NCI-H146 treated with DMSO at 0.1 percent for 48 hours (cell line): ENCODE results near the gene SOCS3.

Source experiments
- DNase-seq: peaks from one replicate; lab custom pipeline; 2025; ENCODE audit not compliant: unreplicated experiment; lab: John Stamatoyannopoulos, UW

SOCS3 gene

GRCh38 chr17:78391051-78391431 lies 31.2 kb upstream of the SOCS3 start:
- no peak for DNase-seq

DNA sequence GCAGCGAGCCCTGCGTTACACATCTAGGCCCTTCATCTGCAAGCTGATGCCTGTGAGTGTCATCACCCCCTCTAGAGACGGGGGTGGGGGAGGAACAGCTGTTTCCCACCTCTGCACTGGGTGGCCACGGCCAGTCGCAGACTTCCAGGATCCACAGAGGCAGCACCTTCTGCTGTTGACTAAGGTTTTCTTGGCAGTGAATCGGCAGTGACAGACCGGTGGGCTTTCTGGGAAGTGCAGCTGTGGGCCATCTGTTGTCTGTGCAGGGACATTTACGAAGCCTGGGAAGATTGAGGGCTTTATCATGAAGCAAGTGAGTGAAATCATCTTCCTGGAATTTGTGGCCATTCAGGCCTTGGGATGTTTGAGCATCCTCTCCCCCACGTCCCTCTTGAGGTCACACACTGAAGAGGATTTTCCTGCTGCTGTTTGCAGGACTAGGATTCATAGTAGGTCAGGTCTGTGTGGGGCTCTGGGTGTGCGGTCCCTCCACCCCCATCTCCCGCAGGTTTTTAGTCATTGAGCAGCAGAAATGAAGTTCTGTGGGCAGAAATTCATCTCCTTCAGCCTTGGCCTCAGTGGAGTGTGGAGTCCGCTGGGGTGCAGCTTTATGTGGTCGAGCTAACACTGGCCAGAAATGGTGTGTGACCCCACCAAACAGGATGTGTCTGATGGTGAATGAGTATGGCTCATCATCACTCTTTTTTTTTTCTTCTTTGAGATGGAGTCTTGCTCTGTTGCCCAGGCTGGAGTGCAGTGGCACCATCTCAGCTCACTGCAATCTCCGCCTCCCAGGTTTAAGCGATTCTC lies 30.6 kb upstream of the SOCS3 start:
- no peak for DNase-seq

DNA sequence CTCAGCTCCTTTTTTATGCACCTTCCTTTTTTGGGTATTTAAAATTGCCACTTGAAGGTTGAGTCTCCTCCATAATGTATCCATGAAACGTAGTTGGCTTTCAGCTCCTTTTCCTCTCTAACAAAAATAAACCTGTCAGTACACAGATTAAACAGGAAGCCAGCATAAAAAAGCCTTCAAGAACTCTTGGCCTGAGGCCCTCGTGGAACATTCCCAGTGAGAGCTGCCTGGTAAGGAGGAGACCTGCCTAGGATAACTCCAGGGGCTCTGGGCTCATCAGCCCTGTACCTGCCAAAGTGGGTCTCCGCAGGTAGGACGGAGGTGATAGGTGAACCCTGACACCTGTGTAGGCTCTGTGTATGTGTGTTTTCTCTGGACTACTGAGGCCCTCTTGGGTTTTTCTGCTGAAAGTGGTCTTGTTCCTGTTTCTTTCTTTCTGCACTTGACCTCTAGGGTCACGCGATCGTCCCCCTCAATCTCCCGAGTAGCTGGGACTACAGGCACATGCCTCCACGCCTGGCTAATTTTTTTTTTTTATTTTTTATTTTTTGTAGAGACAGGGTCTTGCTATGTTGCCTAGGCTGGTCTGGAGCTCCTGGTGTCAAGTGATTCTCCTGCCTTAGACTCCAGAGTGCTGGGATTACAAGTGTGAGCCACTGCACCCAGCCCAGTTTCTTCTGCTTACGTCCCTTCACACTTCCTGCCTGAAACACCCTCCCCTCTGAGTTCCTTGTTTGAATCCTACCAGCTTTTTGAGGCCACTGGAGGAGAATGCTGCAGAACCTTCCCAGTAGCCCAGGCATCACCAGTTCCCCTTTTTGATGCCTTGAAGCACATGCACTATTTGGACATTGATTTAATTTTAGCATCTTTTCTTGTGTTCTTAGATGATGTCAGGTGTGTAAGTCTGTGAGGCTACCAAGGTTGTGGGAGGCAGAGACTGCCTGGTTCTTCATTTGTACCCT lies 28.4 kb upstream of the SOCS3 start:
- DNase-seq: no peak

- no peak for DNase-seq
Measured at GRCh38 chr17:78384479-78385175, 24.8 kb upstream of the SOCS3 start.

DNA sequence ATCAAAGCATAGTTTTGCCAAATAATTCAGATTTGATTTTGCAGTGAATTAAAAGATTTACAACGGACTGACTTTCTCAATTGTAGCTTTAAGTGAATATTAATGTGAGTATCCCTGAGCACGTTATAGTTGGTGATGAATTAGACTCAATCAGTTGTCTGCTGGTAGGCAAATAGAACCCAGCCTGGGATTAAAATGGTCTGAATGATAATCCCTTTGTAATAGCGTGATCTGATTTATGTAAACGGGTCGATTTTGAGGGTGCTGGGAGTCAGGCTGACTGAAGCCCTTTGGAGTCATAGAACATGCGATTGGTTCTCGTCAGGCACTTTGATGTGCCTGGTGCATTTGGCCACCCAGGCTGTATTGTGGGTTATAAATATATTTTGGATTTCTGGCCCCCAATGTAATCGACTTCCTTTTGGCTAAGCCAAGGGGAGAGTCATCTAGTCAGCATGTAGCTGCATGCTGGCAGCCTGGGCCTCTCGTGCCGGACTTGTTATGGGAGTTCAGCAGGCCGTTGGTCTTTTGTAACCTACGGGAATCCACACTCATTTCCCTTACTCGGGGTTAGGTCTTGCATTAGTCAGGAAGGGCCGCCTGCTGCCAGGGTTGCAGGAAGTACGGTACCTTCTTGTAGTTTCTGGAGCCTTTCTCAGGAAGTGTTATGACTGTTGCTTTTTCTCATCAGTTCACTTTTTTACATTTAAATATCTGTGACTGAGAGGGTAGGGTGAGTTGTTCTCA lies 24.0 kb upstream of the SOCS3 start:
- no peak for DNase-seq

DNA sequence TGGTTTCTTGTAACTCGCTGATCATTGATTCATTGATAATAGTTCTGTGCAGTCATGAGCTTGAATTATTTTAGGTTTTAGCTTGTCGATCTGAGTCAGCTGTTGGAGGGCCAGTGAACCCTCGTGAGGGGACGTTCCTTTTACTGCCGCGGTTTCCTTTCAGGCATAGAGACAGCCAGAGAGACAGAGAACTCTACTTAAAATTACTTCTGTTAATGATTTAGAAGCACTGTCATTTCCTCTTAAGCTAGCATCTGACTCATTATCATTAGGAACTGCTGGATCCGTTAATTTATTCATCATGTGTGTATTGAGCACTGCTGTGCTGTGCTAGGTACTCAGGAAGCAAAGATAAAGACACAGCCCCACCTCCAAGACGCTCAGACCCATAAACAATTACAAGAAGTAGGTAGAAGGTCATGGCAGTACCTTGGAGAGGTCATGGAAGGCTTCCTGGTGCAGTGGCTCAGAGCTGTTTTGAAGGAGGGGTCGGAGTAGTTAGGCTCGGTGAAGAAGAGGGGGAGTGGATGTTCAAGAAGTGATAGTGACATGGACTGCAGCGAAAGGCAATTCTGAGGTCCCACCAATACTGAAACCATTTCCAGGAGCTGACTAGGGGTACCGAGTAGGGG lies 21.8 kb upstream of the SOCS3 start:
- DNase-seq: no peak

- DNase-seq: no peak
Measured at GRCh38 chr17:78380370-78380769, 20.5 kb upstream of the SOCS3 start.

DNA sequence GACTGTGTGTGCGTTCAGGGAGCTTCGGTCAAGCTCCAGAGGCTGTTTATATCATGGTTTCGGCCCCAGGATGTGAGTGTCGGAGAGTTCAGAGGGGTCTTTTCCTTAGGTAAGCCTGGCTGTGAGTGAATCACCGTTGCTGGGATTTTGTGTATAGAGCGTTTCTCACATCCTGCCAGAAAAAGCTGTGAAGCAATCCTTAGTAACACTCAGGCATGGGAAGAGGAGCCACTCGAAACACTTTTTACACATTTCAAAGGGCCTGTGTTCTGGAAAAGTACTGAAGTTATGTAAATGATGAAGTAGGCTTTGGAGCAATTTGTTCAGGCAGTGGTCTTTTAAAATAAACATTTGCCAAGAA lies 19.2 kb upstream of the SOCS3 start:
- DNase-seq: no peak

DNA sequence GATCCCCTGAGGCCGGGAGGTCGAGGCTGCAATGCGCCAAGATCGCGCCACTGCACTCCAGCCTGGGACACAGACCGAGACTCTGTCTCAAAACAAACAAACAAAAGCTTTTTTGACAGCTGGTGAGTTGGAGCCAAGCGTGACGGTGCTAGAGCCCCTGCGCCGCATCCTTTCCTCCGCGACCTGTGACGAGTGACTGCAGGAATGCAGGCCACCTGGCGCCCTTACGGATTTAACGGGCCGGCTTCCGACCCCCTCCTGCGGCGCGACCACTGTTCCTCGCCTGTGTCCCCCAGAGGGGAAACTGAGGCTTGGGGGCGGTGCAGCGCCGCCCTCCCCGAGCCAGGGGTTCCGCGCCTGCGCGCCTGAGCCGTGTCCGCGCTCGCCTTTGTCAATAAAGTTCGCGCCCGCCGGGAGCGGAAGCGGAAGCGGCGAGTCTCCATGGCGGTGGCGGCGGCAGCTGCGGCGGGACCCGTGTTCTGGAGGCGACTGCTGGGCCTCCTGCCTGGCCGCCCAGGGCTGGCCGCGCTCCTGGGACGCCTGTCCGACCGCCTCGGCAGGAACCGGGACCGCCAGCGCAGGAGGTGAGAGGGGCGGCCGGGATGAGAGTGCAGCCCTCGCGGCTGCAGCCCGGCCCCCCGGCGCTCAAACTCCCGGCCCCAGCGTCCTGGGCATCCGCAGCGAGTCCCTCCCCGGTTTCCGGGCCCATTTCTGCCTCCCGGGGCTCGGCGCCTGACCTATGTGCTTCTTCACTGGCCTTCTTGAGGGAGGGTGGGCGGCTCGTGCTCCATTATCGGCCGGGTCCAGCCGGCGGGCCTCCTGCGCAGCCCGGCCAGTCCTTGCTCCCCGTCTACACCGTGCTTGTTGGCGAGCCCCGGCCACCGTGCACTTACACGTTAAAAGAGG lies 18.6 kb upstream of the SOCS3 start, which contains the start of gene PGS1:
Gene PGS1 (plus strand): TSS at position 425 of the 906 bp plus-strand sequence. CDS start 17 bp downstream, at position 442.
- DNase-seq: peak; percentile 9

GRCh38 chr17:78377858-78378224 lies 18.0 kb upstream of the SOCS3 start:
- no peak for DNase-seq

DNA sequence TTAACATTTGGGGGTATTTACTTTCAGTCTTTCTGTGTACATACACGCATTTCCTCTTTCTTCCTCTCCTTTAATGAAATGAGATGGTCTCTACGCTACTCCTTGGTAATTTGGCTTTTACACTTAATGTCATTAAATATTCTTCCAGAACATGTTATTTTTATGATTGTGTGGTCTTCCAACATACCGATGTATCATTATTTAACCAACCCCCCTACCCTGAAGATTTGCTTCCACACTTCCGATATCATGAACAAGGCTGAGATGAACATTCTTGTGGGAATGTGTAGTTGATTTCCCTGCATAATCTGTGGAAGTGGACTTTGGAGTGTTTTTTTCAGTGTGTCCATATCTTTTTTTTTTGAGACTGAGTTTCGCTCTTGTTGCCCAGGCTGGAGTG lies 16.3 kb upstream of the SOCS3 start:
- no peak for DNase-seq

DNA sequence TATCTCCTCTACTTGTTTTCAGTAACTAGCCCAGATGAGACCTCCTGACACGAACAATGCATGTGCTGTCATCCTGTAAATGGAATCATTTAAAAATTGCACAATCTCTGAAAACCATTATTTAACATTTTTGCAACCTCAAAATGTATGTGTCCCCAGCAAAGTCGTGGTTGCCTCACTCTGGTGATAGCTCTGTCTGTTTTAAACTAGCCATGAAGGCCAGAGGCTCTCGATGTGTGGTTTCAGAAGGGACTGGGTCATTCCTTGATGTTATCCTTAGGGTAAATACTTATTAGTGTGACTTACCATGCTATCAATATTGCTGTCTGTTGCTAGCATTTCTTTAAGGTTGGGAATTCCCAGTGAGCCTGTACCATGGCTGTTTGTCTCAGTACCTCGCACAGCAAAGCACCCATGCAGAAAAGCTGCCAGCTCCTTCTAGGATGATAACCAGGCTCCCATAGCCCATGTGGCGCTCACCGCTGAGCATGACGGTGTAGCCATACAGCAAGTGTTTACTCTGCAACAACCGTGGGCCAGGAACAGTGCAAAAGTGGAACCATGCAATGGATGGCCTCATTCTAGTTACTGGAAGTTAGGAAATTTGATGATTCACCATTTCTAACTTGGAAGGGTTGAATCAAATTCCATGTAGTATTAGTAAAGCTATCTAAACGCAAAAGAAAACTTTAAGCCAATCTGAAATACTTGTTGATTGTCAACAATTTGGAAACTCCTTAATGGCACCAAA lies 15.7 kb upstream of the SOCS3 start:
- DNase-seq: no peak

DNA sequence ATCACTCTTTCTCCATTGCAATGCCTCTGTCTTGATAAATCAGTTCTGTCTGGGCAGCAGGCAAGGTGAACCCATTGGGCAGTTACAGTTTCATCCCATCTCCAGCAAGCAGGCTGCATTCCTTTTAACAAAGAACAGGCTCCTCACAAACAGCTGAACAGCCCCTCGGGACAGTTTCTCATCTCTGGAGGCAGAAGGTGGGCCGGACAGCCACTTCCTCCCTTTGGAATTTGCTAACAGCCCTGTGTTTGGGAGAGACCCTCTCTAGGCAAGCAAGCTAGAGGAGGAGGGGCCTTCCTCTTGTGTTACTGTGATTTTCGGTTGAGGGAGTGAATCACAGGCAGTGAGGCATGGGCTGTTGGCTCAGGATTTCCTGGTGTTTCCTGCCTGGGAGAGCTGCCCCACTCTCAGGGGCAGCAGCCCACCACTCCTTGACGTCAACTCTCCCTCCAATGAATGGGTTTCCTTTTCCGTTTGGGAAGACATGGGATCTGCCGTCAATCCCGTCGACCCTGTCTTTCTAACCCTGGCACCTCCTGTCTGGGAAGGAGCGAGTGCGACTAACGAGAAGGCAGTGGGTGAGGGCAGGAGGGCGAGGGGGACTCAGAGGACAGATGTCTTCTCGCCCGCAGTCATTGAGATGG lies 14.9 kb upstream of the SOCS3 start:
- no peak for DNase-seq

DNA sequence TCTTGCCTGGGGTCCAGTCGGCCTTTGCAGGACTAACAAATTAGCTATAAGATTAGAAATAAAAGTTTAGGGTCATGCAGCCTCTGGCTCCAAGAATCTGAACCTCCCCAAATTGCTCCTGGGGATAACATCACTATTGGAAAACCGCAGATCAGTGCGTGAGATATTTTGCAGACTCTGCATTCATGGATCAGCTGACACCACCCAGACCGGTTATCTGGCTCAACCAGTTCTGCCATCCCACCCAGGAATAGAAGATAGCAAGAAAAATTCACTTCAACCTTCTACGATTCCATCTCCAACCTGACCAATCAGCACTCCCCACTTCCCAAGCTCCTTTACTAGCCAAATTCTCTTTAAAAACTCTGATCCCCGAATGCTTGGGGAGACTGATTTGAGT lies 14.3 kb upstream of the SOCS3 start:
- DNase-seq: no peak

DNA sequence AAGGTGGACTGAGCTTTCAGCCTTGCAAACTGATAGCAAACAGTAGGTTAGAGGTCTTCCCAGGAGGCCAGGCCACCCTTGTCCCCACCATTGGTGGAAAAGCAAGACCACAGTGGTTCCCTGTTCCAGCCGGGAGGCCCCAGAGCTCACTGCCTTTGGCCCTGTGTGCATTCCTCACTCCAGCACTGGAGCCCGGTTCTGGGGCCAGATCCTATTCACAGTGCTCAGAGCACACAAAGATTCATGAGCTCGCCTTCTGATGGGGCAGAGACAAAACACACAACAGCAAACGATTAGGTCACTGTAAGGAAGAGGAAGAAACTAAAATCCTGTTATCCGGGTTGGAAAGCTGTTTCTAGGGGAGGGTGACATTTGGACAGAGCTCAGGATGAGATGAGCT lies 13.0 kb upstream of the SOCS3 start:
- DNase-seq: no peak

- DNase-seq: no peak
Measured at GRCh38 chr17:78371056-78371455, 11.2 kb upstream of the SOCS3 start.

DNA sequence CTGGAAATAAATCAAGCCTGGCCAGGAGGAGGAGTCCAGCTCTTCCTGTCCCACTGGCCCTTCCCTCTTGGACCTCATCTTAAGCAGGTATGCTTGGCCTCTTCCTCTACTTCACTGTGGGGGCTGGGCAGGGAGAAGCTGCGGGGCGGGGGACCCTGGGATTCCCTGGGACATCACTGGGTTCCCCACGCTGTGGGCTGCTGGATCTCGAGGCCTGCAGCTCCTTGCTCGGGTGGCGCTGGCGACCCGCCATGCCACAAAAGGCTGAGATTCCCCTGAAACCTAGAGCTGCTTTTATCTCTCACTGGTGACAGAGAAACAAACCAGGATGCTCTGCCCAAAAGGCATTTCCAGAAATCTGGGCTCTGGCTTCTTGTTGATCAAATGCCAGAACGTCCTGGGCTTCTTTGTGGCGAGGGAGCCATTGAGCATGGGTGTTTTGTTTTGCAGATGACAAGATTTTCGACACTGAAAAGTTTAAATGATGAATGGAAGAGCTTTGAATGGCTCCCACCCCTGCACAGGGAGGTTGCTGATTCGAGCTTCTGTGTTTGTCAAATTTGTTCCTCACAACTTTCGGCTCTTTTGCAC lies 10.0 kb upstream of the SOCS3 start:
- DNase-seq: no peak
